PC-9 (cell line): ENCODE measurements around the gene TSHZ3.

Experiments
- EZH2 ChIP-seq: fragments of 200-600 bp; sonication (generic); IDR thresholded peaks from 2 replicates; pipeline ENCODE4 v1.8.0; 2017; ENCODE audit warnings: antibody characterized with exemption, low read depth
- TF ChIP-seq, protein P1 (sequence below): fragments of 200-600 bp; sonication (generic); conservative IDR thresholded peaks from 2 replicates; pipeline ENCODE4 v1.6.1; 2017; ENCODE audit warnings: mixed run types, antibody characterized with exemption, mild to moderate bottlenecking, moderate library complexity

DNA sequence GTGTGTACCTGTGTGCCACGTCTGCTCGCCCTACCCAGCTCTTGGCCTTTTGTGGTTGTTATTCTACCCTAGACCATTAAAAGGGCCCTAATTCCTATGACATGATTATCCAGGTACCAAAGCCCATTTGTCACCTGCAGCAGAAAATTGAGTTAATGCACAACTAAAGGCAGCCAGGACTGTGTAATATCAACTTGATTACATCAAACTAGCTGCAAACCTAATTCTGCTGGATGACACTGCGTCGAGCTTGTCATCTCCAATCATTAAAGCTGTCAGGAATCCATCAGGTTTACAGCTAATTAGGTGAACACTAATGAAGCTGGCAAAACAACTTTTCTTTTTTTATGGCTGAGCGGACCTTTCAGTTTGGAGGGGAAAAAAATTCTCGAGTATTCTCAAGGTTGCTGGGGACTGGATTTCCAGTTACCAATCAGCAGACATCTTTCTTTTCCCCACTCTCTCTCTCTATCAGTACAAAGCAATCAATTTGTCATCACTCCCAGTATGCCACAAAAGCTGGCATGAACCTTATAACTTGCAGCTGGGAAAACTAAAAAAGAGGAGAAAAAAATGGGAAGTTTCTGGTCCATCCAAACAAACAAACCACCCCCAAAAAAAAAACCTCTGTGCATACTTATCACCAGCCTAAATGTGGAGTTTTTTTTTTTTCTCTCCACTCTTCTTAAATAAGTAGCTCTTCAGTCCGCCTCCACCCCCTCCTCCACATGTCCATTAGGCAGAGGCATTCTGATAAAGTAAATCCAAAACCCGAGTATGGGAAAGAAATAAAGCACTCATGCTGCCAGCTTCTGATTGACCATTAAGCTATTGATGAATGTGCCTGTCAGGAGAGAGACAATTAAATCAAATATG is 2.8 kb downstream of the TSHZ3 start:
- TF ChIP-seq, protein P1, sequence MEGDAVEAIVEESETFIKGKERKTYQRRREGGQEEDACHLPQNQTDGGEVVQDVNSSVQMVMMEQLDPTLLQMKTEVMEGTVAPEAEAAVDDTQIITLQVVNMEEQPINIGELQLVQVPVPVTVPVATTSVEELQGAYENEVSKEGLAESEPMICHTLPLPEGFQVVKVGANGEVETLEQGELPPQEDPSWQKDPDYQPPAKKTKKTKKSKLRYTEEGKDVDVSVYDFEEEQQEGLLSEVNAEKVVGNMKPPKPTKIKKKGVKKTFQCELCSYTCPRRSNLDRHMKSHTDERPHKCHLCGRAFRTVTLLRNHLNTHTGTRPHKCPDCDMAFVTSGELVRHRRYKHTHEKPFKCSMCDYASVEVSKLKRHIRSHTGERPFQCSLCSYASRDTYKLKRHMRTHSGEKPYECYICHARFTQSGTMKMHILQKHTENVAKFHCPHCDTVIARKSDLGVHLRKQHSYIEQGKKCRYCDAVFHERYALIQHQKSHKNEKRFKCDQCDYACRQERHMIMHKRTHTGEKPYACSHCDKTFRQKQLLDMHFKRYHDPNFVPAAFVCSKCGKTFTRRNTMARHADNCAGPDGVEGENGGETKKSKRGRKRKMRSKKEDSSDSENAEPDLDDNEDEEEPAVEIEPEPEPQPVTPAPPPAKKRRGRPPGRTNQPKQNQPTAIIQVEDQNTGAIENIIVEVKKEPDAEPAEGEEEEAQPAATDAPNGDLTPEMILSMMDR: no peak
- TF ChIP-seq EZH2: no peak
